Karpas-422 (cell line): ENCODE measurements around the gene BCLAF1. TPM values are rescaled to one million over a fixed set of nuclear protein-coding genes. Genes with fewer than 3 reads are reported as not detected.

Experiments used
- DNase-seq: peaks from one replicate; pipeline ENCODE4 v3.0.0-alpha.2; 2015
- H2AFZ ChIP-seq: fragments of 200-600 bp; sonication (generic); 2 replicates; pipeline ENCODE4 v1.6.1; 2014; ENCODE audit warnings: antibody characterized with exemption, low read length, mixed read lengths
- H3K27ac ChIP-seq: fragments of 200-600 bp; sonication (generic); 2 replicates; pipeline ENCODE4 v1.5.1; 2014; ENCODE audit warnings: mild to moderate bottlenecking, low read length, moderate library complexity
- H3K27me3 ChIP-seq: fragments of 200-600 bp; sonication (generic); 2 replicates; pipeline ENCODE4 v1.6.1; 2014; ENCODE audit warnings: low read length, mixed read lengths
- H3K36me3 ChIP-seq: fragments of 200-600 bp; sonication (generic); 2 replicates; pipeline ENCODE4 v1.6.1; 2014; ENCODE audit warnings: low read length, mixed read lengths; ENCODE audit not compliant: insufficient read depth
- H3K4me1 ChIP-seq: fragments of 200-600 bp; sonication (generic); 2 replicates; pipeline ENCODE4 v1.6.1; 2014; ENCODE audit warnings: mild to moderate bottlenecking, low read length, mixed read lengths
- H3K4me2 ChIP-seq: fragments of 200-600 bp; sonication (generic); 2 replicates; pipeline ENCODE4 v1.6.1; 2014; ENCODE audit warnings: low read length, low read depth, mild to moderate bottlenecking; ENCODE audit not compliant: poor library complexity, severe bottlenecking
- H3K4me3 ChIP-seq: fragments of 200-600 bp; sonication (generic); 2 replicates; pipeline ENCODE4 v1.5.1; 2014; ENCODE audit warnings: mild to moderate bottlenecking, antibody characterized with exemption, low read length, mixed read lengths
- H3K79me2 ChIP-seq: fragments of 200-600 bp; sonication (generic); 2 replicates; pipeline ENCODE4 v1.6.1; 2014; ENCODE audit warnings: mild to moderate bottlenecking, low read length, mixed read lengths
- H3K9ac ChIP-seq: fragments of 200-600 bp; sonication (generic); 2 replicates; pipeline ENCODE4 v1.6.0; 2014; ENCODE audit warnings: low read length
- H3K9me2 ChIP-seq: fragments of 200-600 bp; sonication (generic), shearing (Covaris generic); replicated peaks from 2 replicates; pipeline ENCODE4 v1.6.0; 2014; ENCODE audit warnings: mild to moderate bottlenecking, low read length, moderate library complexity; ENCODE audit not compliant: insufficient read depth
- H3K9me3 ChIP-seq: fragments of 300-700, 200-600 bp; sonication (generic); 2 replicates; pipeline ENCODE4 v1.6.1; 2014; ENCODE audit warnings: low read length, mixed read lengths
- H4K20me1 ChIP-seq: fragments of 200-600 bp; sonication (generic); 2 replicates; pipeline ENCODE4 v1.6.1; 2014; ENCODE audit warnings: mild to moderate bottlenecking, antibody characterized with exemption, low read length, low read depth; ENCODE audit not compliant: insufficient read depth
- total RNA-seq: library from RNA; depleted of rRNA; stranded (reverse); fragments of >200 nt; shearing (Covaris generic); gene quantifications from 2 replicates; pipeline ENCODE4 v1.2.3, GENCODE V29; 2014; ENCODE audit warnings: low replicate concordance

Gene BCLAF1
- total RNA-seq, 1 experiment from 2014 or later = 177 TPM

DNA sequence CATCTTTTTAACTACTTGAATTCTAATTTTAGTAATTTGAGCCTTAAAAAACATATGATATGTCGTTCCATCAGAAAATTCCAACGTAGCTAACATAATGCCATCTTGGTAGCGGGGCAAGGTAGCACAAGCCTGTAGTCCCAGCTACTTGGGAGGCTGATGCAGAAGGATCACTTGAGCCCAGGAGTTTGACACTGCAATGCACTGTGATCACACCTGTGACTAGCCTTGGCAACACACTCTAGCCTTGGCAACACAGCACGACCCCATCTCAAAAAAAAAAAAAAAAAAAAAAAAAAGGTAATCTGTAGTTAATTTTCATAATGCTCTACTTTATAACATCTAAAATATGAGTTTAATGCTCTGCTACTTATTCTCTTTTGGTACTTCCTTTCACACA lies 6.7 kb downstream of the BCLAF1 start:
- H3K9ac ChIP-seq = no peak overlapping the region
- peaks cover 43% of the 10 kb centered on the region for H3K4me1 ChIP-seq
- H3K27ac ChIP-seq = no peak overlapping the region
- no peaks in the 10 kb centered on the region for H3K9me2 ChIP-seq
- H3K4me2 ChIP-seq = no peak overlapping the region
- peaks cover 54% of the 10 kb centered on the region for H3K36me3 ChIP-seq
- no peak overlapping the region for H3K4me3 ChIP-seq
- H3K9me3 ChIP-seq = no peaks in the 10 kb centered on the region
- H3K27me3 ChIP-seq = no peaks in the 10 kb centered on the region
- no peak for DNase-seq
- H4K20me1 ChIP-seq = peaks cover 87% of the 10 kb centered on the region
- H2AFZ ChIP-seq = no peak overlapping the region
- peaks cover 97% of the 10 kb centered on the region for H3K79me2 ChIP-seq

DNA sequence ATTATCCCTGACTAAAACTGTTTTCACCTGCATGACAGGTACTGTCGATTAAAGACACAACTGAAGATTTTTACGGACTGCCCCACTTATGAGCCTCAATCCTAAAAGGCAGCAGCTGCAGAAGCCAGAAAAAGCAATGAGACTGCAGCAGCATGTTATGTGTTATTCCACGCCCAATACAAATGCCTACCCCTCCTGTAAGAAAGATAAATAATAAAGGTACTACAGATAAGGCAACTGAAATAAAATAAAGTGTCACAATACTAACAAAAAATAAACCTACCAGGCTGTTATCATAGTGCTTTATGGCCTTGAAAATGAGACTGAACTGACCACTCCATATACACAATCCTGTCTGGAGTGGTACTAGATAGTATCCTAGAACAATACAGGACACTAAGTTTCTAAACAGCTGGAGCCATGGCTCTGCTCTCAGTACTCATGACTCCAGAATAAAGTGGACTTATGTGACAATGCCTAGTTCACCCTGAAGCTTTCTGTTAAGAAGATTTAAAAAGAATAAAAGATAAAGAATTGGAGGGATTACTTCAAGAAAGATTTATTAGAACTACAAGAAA lies 9.5 kb downstream of the BCLAF1 start:
- peaks cover 20% of the 10 kb centered on the region for H3K4me1 ChIP-seq
- no peaks in the 10 kb centered on the region for H3K9me2 ChIP-seq
- no peaks in the 10 kb centered on the region for H3K27me3 ChIP-seq
- no peak overlapping the region for H3K9ac ChIP-seq
- H3K36me3 ChIP-seq = peaks cover 68% of the 10 kb centered on the region
- no peak overlapping the region for H3K4me3 ChIP-seq
- H3K27ac ChIP-seq = no peak overlapping the region
- peaks cover 89% of the 10 kb centered on the region for H3K79me2 ChIP-seq
- no peak overlapping the region for H3K4me2 ChIP-seq
- no peak for DNase-seq
- H2AFZ ChIP-seq = no peak overlapping the region
- peaks cover 68% of the 10 kb centered on the region for H4K20me1 ChIP-seq
- H3K9me3 ChIP-seq = no peaks in the 10 kb centered on the region

DNA sequence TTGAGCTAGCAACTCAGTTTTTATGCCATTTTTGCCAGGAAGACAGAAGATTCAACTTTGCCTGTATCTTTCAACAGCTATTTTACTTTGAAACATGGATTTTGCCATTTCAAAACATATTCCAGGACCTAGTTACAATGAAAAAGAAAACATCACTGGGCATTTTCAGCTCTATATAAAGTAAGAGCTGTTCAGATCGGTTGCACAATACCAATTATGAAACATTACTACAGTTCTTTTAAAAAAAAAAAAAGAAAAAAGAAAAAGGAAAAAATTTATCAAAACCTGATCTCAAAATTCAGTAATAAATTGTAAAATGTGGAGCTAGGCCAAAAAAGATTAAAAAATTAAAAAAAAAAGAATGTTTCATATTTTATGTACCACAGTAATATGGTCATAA lies 15.6 kb downstream of the BCLAF1 start:
- H3K36me3 ChIP-seq = peaks cover 79% of the 10 kb centered on the region
- peaks cover 13% of the 10 kb centered on the region for H4K20me1 ChIP-seq
- H3K27ac ChIP-seq = no peak overlapping the region
- no peak overlapping the region for H2AFZ ChIP-seq
- H3K4me2 ChIP-seq = no peak overlapping the region
- peaks cover 85% of the 10 kb centered on the region for H3K79me2 ChIP-seq
- no peaks in the 10 kb centered on the region for H3K9me3 ChIP-seq
- no peaks in the 10 kb centered on the region for H3K4me1 ChIP-seq
- H3K27me3 ChIP-seq = no peaks in the 10 kb centered on the region
- H3K9me2 ChIP-seq = no peaks in the 10 kb centered on the region
- H3K9ac ChIP-seq = no peak overlapping the region
- no peak for DNase-seq
- H3K4me3 ChIP-seq = no peak overlapping the region

DNA sequence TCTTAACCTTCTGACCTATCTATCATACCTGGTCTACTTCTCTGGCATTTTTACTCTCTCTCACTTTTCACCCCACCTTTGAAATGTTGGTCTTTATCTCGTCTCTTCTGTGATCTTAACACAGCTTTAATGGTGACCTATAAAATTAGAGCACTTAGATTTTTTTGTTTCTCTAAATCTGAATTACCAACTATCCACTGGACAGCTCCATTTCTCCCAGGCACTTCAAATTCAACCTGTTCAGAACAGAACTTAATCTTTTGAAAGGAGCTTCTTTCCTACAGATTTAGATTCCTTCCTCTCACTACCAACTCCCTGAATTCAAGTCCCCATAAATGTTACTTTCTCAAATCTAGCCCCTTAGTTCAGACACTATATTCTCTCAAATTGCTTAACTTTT lies 24.5 kb downstream of the BCLAF1 start:
- no peak for DNase-seq
- Histone ChIP-seq H3K4me2 (no peak overlapping the region), H3K4me3 (no peak overlapping the region), H3K27ac (no peak overlapping the region), H4K20me1 (peaks cover 8% of the 10 kb centered on the region; the same call in 1 of the 2 replicates), H2AFZ (no peak overlapping the region), H3K9ac (no peak overlapping the region), H3K27me3 (no peaks in the 10 kb centered on the region), H3K4me1 (no peaks in the 10 kb centered on the region), H3K79me2 (peaks cover 89% of the 10 kb centered on the region), H3K36me3 (peaks cover 92% of the 10 kb centered on the region), H3K9me3 (no peaks in the 10 kb centered on the region), H3K9me2 (no peaks in the 10 kb centered on the region)

DNA sequence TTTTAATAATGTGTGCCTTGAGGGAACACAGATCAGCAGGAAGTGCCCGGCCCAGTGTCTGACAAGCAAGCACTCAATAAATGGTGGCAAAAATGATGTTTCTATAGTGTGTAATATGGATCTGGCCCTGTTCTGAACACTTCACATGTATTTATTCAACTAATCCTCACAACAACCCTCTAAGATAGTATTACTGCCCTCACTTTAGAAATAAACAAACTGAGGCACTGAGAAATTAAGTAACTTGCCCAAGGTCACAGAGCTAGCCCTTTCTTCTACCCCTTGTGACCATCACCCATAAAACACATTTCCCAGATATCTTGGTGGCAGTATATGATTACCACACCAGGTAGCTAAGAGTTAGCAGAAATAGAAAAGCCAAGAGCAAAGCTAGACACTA lies 26.7 kb downstream of the BCLAF1 start:
- H3K27ac ChIP-seq = no peak overlapping the region
- no peak overlapping the region for H2AFZ ChIP-seq
- H3K4me2 ChIP-seq = no peak overlapping the region
- DNase-seq = no peak
- H3K4me3 ChIP-seq = no peak overlapping the region
- no peaks in the 10 kb centered on the region for H3K27me3 ChIP-seq
- no peaks in the 10 kb centered on the region for H3K9me3 ChIP-seq
- H3K4me1 ChIP-seq = no peaks in the 10 kb centered on the region
- H3K36me3 ChIP-seq = peaks cover 93% of the 10 kb centered on the region
- H3K9ac ChIP-seq = no peak overlapping the region
- peaks cover 8% of the 10 kb centered on the region; the same call in 1 of the 2 replicates for H4K20me1 ChIP-seq
- H3K9me2 ChIP-seq = no peaks in the 10 kb centered on the region
- peaks cover 71% of the 10 kb centered on the region for H3K79me2 ChIP-seq

DNA sequence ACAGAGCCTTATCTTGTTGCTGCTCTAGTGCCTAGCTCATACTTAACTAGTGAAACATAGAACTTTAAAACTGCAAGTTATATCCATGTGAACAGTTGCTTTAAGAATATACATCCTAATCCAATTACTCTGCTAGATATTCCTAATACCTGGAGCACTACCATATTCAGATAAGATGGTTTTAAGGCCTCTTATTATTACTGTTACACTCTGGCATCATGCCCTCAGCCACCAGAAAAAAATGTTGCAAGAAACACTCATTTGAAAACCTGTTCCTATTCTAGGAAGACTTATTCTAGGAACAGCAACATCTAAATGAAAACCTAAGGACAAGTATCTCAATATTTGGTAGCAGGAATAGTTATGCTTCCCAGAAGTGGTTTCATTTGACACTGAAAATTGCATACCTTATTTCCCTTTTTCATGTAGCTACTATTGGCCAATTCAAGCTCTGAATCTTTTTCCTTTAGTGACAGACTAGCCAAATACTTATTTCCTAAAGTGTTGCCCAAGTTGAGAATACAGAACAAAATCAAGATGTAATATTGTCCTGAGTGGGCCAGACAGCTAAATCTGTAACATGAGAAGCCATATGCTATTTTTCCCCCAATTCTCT lies 34.7 kb downstream of the BCLAF1 start:
- Histone ChIP-seq H3K9me3 (no peaks in the 10 kb centered on the region), H3K4me1 (peaks cover 38% of the 10 kb centered on the region), H4K20me1 (no peaks in the 10 kb centered on the region), H3K79me2 (peaks cover 5% of the 10 kb centered on the region), H3K9me2 (no peaks in the 10 kb centered on the region), H3K27me3 (no peaks in the 10 kb centered on the region), H3K36me3 (peaks cover 33% of the 10 kb centered on the region; the same call in 1 of the 2 replicates), H3K4me2 (no peak overlapping the region), H3K9ac (no peak overlapping the region), H3K27ac (0 out of 2 replicates have a peak overlapping the region, but pooled peaks have one; percentile 12), H2AFZ (no peak overlapping the region), H3K4me3 (no peak overlapping the region)
- DNase-seq = no peak

DNA sequence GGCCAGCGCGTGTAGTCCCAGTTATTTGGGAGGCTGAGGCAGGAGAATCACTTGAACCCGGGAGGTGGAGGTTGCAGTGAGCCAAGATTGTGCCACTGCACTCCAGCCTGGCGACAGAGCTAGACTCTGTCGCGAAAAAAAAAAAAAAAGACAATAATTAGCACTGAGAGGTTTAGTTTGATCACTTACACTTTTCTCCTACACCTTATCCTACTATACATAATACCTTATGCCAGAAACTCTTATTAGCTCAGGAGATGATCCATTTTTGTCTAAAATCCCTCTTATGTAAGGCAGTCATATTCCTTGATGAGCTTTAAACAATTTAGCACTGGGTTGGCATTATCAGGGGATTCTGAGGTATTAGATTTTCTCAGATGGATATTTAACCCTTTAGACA lies 35.9 kb downstream of the BCLAF1 start:
- no peak overlapping the region for H3K4me2 ChIP-seq
- peaks cover 25% of the 10 kb centered on the region for H3K36me3 ChIP-seq

DNA sequence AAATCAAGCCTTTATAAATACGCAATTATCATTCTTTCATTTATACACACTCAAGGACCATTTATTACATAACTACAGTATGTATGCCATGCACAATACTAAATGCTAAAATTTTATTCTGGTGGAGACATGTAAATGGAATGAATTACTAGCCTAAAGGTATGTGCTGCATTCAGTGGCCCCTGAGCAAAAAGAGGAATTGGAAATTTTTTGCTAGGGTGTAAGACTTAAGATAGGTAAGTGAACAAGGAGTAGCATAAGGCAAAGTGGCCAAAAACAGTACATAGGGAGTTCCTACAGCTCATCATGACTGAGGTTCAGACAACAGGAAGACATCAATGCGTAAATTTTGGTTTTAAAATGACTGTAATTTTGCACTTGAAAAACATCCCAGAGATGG lies 37.2 kb downstream of the BCLAF1 start:
- Histone ChIP-seq H3K36me3 (peaks cover 25% of the 10 kb centered on the region), H3K27me3 (no peaks in the 10 kb centered on the region), H4K20me1 (no peaks in the 10 kb centered on the region), H3K9me3 (no peaks in the 10 kb centered on the region), H3K79me2 (peaks cover 26% of the 10 kb centered on the region), H3K4me3 (no peak overlapping the region), H2AFZ (no peak overlapping the region), H3K9ac (no peak overlapping the region), H3K4me2 (peak overlapping the region; percentile 94), H3K4me1 (peaks cover 46% of the 10 kb centered on the region), H3K27ac (peak overlapping the region; percentile 69; the same call in 1 of the 2 replicates), H3K9me2 (no peaks in the 10 kb centered on the region)
- no peak for DNase-seq

More for the DNA sequence above, 35.9 kb downstream of the BCLAF1 start:
- Histone ChIP-seq H2AFZ (no peak overlapping the region), H3K4me3 (no peak overlapping the region), H3K79me2 (peaks cover 14% of the 10 kb centered on the region), H3K9ac (no peak overlapping the region), H3K9me2 (no peaks in the 10 kb centered on the region), H4K20me1 (no peaks in the 10 kb centered on the region), H3K9me3 (no peaks in the 10 kb centered on the region), H3K27me3 (no peaks in the 10 kb centered on the region), H3K27ac (no peak overlapping the region), H3K4me1 (peaks cover 44% of the 10 kb centered on the region)
- no peak for DNase-seq
